CMK (cell line): ENCODE data around the gene TTC34.

Experiments used
- DNase-seq: peaks from one replicate; pipeline ENCODE4 v3.0.0-alpha.2; 2010; ENCODE audit warnings: low read depth

The TTC34 gene

GRCh38 chr1:2588661-2589430, 212.6 kb downstream of the TTC34 start:
- DNase-seq, result no peak

- DNase-seq, result no peak
Measured at GRCh38 chr1:2587860-2588571, 213.5 kb downstream of the TTC34 start.

GRCh38 chr1:2587071-2587859, 214.2 kb downstream of the TTC34 start:
- DNase-seq, result no peak

- DNase-seq, result peak; percentile 100
Measured at GRCh38 chr1:2586154-2587070, 215.1 kb downstream of the TTC34 start, which contains the start of gene PRXL2B. Gene PRXL2B (plus strand): TSS chr1:2586777. CDS start chr1:2586886, 109 bp downstream.
